Right ventricle myocardium superior (tissue), 1 donor: ENCODE measurements around the gene PUM1. TPM values are rescaled to one million over a fixed set of nuclear protein-coding genes. Genes with fewer than 3 reads are reported as not detected.

Source experiments
- ATAC-seq: fragments of 200-7000 bp; cut with Tn5 transposase; one replicate; pipeline ENCODE4 v1.9.1; 2020; ENCODE audit warnings: mild to moderate bottlenecking; ENCODE audit not compliant: poor library complexity
- DNase-seq: peaks from one replicate; pipeline ENCODE4 v3.0.0-alpha.2; 2020
- intact Hi-C: fragments of 100-400 bp; cut with DNase I; formaldehyde crosslinking; loops from one replicate; pipeline ENCODE4 v1.11.2; 2022
- total RNA-seq: library from RNA; stranded (reverse); fragmentation: NEBNext Ultra II Directional; extraction: Animal tissue kit (Norgen Biotek cat#: 25700); gene quantifications from one replicate; pipeline ENCODE4 v1.2.1, GENCODE V29; 2021
- donor health status: DM: no; HTN: yes; CAD: no; lungs with severe emphysema.

The PUM1 gene
- total RNA-seq, 1 donor from 2014 or later = 66.1 TPM

GRCh38 chr1:30905403-30905802 lies 160.1 kb downstream of the PUM1 start:
- intact Hi-C loops = loop anchor here (10.0 kb wide), 1 partner anchor 51 kb away; no protein-coding TSS in a partner anchor
- DNase-seq (no peak), ATAC-seq (no peak)

- intact Hi-C loops = loop anchor here (10.0 kb wide), 1 partner anchor 50 kb away; no protein-coding TSS in a partner anchor
- ATAC-seq (no peak), DNase-seq (no peak)
Observed at GRCh38 chr1:30904962-30905335, 160.6 kb downstream of the PUM1 start.

- intact Hi-C loops = loop anchor here (10.0 kb wide), 1 partner anchor 50 kb away; no protein-coding TSS in a partner anchor
- no peak for ATAC-seq
- DNase-seq = no peak
Observed at GRCh38 chr1:30904191-30904961, 161.1 kb downstream of the PUM1 start.

GRCh38 chr1:30903343-30904034 lies 162.0 kb downstream of the PUM1 start:
- intact Hi-C loops = loop anchor here (10.0 kb wide), 1 partner anchor 49 kb away; no protein-coding TSS in a partner anchor
- ATAC-seq (no peak), DNase-seq (no peak)

- intact Hi-C loops = loop anchor here (10.0 kb wide), 1 partner anchor 48 kb away; no protein-coding TSS in a partner anchor
- no peak for DNase-seq
- peak; percentile 4 for ATAC-seq
Observed at GRCh38 chr1:30902593-30903290, 162.8 kb downstream of the PUM1 start.

GRCh38 chr1:30901798-30902581 lies 163.5 kb downstream of the PUM1 start:
- intact Hi-C loops = loop anchor here (10.0 kb wide), 1 partner anchor 47 kb away; no protein-coding TSS in a partner anchor
- ATAC-seq (peak; percentile 47), DNase-seq (peak; percentile 69)

- DNase-seq = peak; percentile 21
- intact Hi-C loops = loop anchor here (10.0 kb wide), 1 partner anchor 46 kb away; no protein-coding TSS in a partner anchor
- no peak for ATAC-seq
Observed at GRCh38 chr1:30900931-30901560, 164.5 kb downstream of the PUM1 start.

GRCh38 chr1:30900486-30900885 lies 165.0 kb downstream of the PUM1 start:
- intact Hi-C loops = loop anchor here (10.0 kb wide), 1 partner anchor 46 kb away; no protein-coding TSS in a partner anchor
- DNase-seq (no peak), ATAC-seq (no peak)

GRCh38 chr1:30899577-30900389 lies 165.7 kb downstream of the PUM1 start:
- ATAC-seq = no peak
- intact Hi-C loops = loop anchor here (10.0 kb wide), 1 partner anchor 45 kb away; no protein-coding TSS in a partner anchor
- DNase-seq = no peak

- ATAC-seq (no peak), DNase-seq (no peak)
- intact Hi-C loops = no loop called here
Observed at GRCh38 chr1:30898031-30898815, 167.3 kb downstream of the PUM1 start.

- DNase-seq = no peak
- intact Hi-C loops = no loop called here
- no peak for ATAC-seq
Observed at GRCh38 chr1:30896905-30897304, 168.6 kb downstream of the PUM1 start.

- intact Hi-C loops = no loop called here
- DNase-seq (no peak), ATAC-seq (no peak)
Observed at GRCh38 chr1:30895944-30896660, 169.4 kb downstream of the PUM1 start.

GRCh38 chr1:30895382-30895943 lies 170.1 kb downstream of the PUM1 start:
- intact Hi-C loops = no loop called here
- ATAC-seq (no peak), DNase-seq (no peak)

- no peak for ATAC-seq
- DNase-seq = no peak
- intact Hi-C loops = no loop called here
Observed at GRCh38 chr1:30894508-30894973, 171.0 kb downstream of the PUM1 start.

- intact Hi-C loops = no loop called here
- no peak for DNase-seq
Observed at GRCh38 chr1:30893776-30894507, 171.6 kb downstream of the PUM1 start.

More at GRCh38 chr1:30893776-30894507, 171.6 kb downstream of the PUM1 start:
- ATAC-seq = no peak
